Fibroblast of skin of left biceps (primary cell): ENCODE measurements around the gene ZFP64.
A peak's percentile ranks its signal among the peaks of the same experiment; 100 is the strongest.

Experiments used
- DNase-seq, 2 experiments: peaks; one replicate each; pipeline ENCODE4 v3.0.0-alpha.2; 2013; ENCODE audit warnings: low read depth in 2 of 2

Gene ZFP64

DNA sequence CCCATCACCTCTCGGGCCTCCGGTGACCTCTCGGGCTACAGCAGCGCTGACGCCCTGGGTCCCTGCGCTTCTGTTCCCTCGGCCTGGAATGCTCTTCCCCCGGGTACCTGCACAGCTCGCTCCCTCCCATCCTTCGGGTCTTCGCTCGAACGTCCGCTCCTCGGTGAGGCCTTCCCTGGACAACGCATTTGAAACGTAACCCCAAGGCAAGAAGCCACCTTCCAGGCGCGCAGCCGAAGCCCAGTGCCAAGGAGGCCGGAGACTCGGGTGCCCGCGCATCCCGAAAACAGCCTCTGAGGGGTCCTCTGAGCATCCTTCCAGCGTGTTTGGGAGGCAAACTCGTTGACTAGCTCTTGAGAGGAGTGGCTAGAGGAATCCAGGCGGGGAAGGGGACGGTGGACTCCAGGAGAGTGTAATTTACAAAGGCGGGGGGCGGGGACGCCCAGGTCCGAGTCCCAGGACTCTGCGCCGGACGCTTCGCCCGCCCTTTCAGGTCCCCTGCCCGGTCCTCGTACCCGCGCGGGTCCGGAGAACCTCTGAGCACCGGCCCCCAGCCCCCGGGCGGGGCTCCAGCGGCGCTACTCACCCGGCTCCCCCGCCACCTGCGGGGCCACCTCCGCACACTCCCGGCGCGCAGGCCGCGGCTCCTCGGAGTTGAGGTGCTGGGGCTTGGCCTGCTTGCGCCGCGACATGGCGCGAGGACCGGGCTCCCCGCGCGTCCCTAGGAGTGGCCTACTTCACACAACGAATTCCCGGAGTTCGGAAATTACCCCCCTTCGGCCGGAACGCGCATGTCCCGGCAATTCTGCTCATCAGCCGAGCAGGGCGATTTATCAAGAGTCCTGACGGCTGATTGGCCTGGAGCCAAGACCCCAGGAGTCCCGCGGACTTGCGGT, 86.8 kb downstream of the ZFP64 start:
- DNase-seq, result peak; percentile 23 to 31

DNA sequence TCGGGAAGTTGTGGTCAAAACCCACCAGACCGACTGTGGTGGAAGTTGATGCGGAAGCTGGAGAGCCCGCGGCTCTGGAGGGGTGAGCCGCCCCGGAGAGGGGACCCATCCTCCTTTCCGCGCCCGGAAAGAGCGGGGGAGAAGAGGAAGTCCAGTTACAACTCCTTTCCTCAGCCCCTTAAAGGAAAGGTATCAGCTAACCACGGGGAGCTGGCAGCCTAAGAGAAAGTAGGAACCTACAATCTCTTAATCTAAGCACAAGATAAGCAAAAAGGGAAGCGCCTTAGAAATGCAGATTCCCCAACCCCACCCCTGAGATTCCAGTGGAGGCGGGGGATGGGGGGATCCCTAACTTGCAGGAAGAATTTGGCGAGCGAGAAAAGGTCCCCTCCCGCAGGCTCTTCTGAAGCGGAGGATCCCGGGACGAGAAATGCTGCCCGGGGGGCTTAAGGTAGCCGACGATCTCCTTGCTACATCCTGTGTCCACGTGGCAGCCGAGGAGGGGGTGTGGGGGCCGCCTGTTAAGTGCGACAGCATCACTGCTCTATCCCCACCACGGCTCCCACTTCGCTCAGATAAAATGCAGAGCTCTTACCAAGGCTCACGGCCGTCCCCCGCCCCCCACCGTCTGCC, 87.5 kb downstream of the ZFP64 start:
- no peak for DNase-seq

DNA sequence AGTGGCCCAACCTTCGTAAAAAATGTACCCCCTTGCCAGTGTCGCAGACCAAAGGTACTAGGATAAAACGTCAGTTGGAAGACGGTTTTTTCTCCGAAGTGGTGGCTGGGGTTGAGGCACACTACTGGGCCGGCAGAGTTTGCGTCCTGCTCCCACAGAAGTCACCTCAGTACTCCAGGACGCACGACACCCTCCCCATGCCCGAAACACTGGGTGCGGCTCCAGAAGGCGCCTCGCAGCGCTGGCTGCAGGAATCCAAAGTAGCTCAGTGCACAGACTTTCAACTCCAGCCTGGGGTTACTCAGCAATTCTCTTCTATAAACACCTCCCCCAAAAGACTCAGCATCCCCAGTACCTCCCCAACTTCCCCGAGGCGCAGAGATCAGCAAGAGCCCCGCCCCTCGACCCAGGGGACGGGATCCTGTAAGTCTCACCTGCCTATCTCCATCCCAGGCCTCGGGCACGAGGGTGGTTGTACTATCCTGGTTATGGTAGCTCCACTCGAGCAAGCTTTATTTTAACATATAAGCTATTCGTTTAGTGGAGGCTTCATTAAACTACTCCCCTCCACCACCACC, 88.2 kb downstream of the ZFP64 start:
- DNase-seq, result no peak

DNA sequence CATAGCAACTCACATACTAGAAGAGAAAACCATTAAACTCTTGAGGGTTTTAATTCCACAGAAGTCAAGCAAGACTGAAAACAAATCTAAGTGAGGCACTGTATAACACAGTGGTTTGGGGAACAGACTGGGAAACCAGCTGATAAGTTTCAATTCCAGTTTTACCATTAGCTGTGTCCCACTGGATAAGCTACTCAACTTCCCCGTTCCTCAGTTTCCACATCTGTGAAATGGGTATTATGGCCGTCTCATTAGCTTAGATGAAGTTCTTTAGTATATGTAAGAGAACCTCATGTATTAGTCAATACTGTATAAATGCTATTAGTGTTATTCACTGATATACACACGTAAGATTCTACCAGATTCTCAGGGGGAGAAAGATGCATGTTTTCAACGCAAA, 89.0 kb downstream of the ZFP64 start:
- DNase-seq, result no peak

DNA sequence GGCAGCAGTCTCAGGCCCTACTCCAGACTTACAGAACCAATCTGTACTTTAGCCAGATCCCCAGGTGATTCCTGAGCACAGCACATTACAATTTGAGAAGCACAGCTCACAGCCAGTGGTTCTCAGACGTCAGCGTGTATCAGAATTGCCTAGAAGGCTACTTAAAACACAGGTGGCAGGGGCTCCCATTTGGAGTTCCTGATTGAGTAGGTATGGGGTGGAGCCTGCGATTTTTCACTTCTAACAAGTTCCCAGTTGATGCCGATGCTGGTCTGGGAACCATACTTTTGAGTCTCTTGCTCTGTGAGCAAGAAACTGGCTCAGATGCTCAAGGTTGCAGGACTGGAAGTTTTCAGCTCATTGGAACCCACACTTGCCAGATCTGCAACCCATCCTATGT, 89.5 kb downstream of the ZFP64 start:
- no peak for DNase-seq
